HepG2 (cell line): ENCODE data around the gene SLC2A10. TPM values are rescaled to one million over a fixed set of nuclear protein-coding genes. Genes with fewer than 3 reads are reported as not detected.

Source experiments
- CCAR2 ChIP-seq: fragments of 200-400 bp; formaldehyde crosslinking; optimal IDR thresholded peaks from 2 replicates; pipeline ENCODE3; 2018; ENCODE audit warnings: low read depth, mild to moderate bottlenecking, low read length, moderate library complexity
- EZH2 ChIP-seq: conservative IDR thresholded peaks from 2 replicates; pipeline ENCODE4 v1.6.1; 2012; ENCODE audit warnings: mild to moderate bottlenecking, low read depth, low read length, moderate library complexity
- GLI4 ChIP-seq: sonication (generic); formaldehyde crosslinking; IDR thresholded peaks from 2 replicates; pipeline ENCODE4 v1.5.1; 2020; ENCODE audit warnings: missing genetic modification reagents, mild to moderate bottlenecking, moderate library complexity, borderline replicate concordance
- HHEX ChIP-seq: IDR thresholded peaks from 2 replicates; pipeline ENCODE4 v1.6.1; 2016; ENCODE audit warnings: control low read depth
- KLF15 ChIP-seq: sonication (generic); formaldehyde crosslinking; IDR thresholded peaks from 2 replicates; pipeline ENCODE4 v1.8.1; 2023; ENCODE audit warnings: borderline replicate concordance, mild to moderate bottlenecking, inconsistent platforms, missing genetic modification reagents, mixed read lengths
- NR2F2 ChIP-seq: IDR thresholded peaks from 2 replicates; pipeline ENCODE4 v1.6.1; 2012; ENCODE audit warnings: low read depth, inconsistent platforms, borderline replicate concordance
- PTBP1 ChIP-seq: fragments of 200-400 bp; formaldehyde crosslinking; IDR thresholded peaks from 2 replicates; pipeline ENCODE4 v1.6.1; 2018; ENCODE audit warnings: low read length, low read depth; ENCODE audit not compliant: poor library complexity, severe bottlenecking
- RAD51 ChIP-seq: fragments of 450-650 bp; IDR thresholded peaks from 2 replicates; pipeline ENCODE4 v1.6.1; 2016; ENCODE audit warnings: borderline replicate concordance
- SIN3B ChIP-seq: fragments of 150-350 bp; IDR thresholded peaks from 2 replicates; pipeline ENCODE4 v1.6.1; 2014; ENCODE audit warnings: low read length
- SMYD3 ChIP-seq: sonication (generic); formaldehyde crosslinking; IDR thresholded peaks from 2 replicates; pipeline ENCODE4 v1.8.1; 2023; ENCODE audit warnings: mild to moderate bottlenecking, missing genetic modification reagents
- TEAD3 ChIP-seq: optimal IDR thresholded peaks from 2 replicates; pipeline ENCODE3; 2016; ENCODE audit warnings: borderline replicate concordance
- ZBTB2 ChIP-seq: sonication (generic); formaldehyde crosslinking; IDR thresholded peaks from 2 replicates; pipeline ENCODE4 v1.8.0; 2022; ENCODE audit warnings: low read depth, missing genetic modification reagents
- ZNF280D ChIP-seq: sonication (generic); formaldehyde crosslinking; IDR thresholded peaks from 2 replicates; pipeline ENCODE4 v1.5.1; 2020; ENCODE audit warnings: mild to moderate bottlenecking, missing genetic modification reagents
- ZNF282 ChIP-seq: fragments of 450-650 bp; IDR thresholded peaks from 2 replicates; pipeline ENCODE4 v1.6.1; 2018; ENCODE audit not compliant: partially characterized antibody
- ZNF501 ChIP-seq: sonication (generic); formaldehyde crosslinking; IDR thresholded peaks from 2 replicates; pipeline ENCODE4 v1.5.1; 2020; ENCODE audit warnings: mild to moderate bottlenecking, moderate library complexity, missing genetic modification reagents
- ZNF543 ChIP-seq: sonication (generic); formaldehyde crosslinking; IDR thresholded peaks from 2 replicates; pipeline ENCODE4 v1.4.0; 2020; ENCODE audit warnings: mild to moderate bottlenecking, missing genetic modification reagents
- ZNF564 ChIP-seq: sonication (generic); formaldehyde crosslinking; IDR thresholded peaks from 2 replicates; pipeline ENCODE4 v1.8.1; 2023; ENCODE audit warnings: mild to moderate bottlenecking, missing genetic modification reagents
- ZNF569 ChIP-seq: sonication (generic); formaldehyde crosslinking; IDR thresholded peaks from 2 replicates; pipeline ENCODE4 v1.5.0; 2020; ENCODE audit warnings: mild to moderate bottlenecking, missing genetic modification reagents, moderate library complexity, borderline replicate concordance
- polyA plus RNA-seq, 8 experiments: library from polyadenylated mRNA; depleted of rRNA in 3 of 8; stranded (reverse) in 7 of 8; unstranded in 1 of 8; fragments of >200 nt; fragmentation: Illumina TruSeq in 4 of 8; extraction: Trizol in 4 of 8; gene quantifications; 2 replicates each; pipeline versions ENCODE4 v1.2.1 to v1.2.3, GENCODE V29; 2011 to 2016; ENCODE audit warnings: low read depth in 4 of 8, missing spikeins in 1 of 8, mixed read lengths in 1 of 8; ENCODE audit not compliant: insufficient read depth in 1 of 8
- total RNA-seq, 5 experiments: library from RNA; depleted of rRNA; stranded (reverse); fragments of >200 nt; fragmentation: Illumina TruSeq; extraction: Trizol; gene quantifications; 2 replicates each; pipeline ENCODE4 v1.2.3, GENCODE V29; 2016; ENCODE audit warnings: low read depth in 1 of 5
- TF ChIP-seq, protein P1 (sequence below): sonication (generic); formaldehyde crosslinking; IDR thresholded peaks from 2 replicates; pipeline ENCODE4 v1.4.0; 2020; ENCODE audit warnings: low read depth, missing genetic modification reagents
- TF ChIP-seq, protein P2 (sequence below): sonication (generic); formaldehyde crosslinking; IDR thresholded peaks from 2 replicates; pipeline ENCODE4 v1.5.0; 2020; ENCODE audit warnings: missing genetic modification reagents, mild to moderate bottlenecking, borderline replicate concordance

SLC2A10 gene
- total and polyA plus RNA-seq, 2 of the 13 experiments (the other 11 are each of a cell fraction or from before 2014, with no cell fraction given), result 16.0 to 18.4 TPM

- TF ChIP-seq EZH2 (no peak), SMYD3 (CRISPR knock-in tag) (no peak), ZNF280D (CRISPR knock-in tag) (peak; percentile 77; the same call in 1 of the 2 replicates), PTBP1 (no peak), ZNF501 (CRISPR knock-in tag) (no peak), TEAD3 (CRISPR knock-in tag) (peak; percentile 31), ZNF569 (CRISPR knock-in tag) (no peak), HHEX (CRISPR knock-in tag) (no peak), ZBTB2 (CRISPR knock-in tag) (no peak), KLF15 (CRISPR knock-in tag) (0 out of 2 replicates have a peak, but pooled peaks have one; percentile 36), ZNF564 (CRISPR knock-in tag) (no peak), GLI4 (no peak), RAD51 (no peak), NR2F2 (no peak), ZNF282 (no peak), SIN3B (no peak), CCAR2 (no peak), ZNF543 (CRISPR knock-in tag) (no peak)
- TF ChIP-seq, protein P1, sequence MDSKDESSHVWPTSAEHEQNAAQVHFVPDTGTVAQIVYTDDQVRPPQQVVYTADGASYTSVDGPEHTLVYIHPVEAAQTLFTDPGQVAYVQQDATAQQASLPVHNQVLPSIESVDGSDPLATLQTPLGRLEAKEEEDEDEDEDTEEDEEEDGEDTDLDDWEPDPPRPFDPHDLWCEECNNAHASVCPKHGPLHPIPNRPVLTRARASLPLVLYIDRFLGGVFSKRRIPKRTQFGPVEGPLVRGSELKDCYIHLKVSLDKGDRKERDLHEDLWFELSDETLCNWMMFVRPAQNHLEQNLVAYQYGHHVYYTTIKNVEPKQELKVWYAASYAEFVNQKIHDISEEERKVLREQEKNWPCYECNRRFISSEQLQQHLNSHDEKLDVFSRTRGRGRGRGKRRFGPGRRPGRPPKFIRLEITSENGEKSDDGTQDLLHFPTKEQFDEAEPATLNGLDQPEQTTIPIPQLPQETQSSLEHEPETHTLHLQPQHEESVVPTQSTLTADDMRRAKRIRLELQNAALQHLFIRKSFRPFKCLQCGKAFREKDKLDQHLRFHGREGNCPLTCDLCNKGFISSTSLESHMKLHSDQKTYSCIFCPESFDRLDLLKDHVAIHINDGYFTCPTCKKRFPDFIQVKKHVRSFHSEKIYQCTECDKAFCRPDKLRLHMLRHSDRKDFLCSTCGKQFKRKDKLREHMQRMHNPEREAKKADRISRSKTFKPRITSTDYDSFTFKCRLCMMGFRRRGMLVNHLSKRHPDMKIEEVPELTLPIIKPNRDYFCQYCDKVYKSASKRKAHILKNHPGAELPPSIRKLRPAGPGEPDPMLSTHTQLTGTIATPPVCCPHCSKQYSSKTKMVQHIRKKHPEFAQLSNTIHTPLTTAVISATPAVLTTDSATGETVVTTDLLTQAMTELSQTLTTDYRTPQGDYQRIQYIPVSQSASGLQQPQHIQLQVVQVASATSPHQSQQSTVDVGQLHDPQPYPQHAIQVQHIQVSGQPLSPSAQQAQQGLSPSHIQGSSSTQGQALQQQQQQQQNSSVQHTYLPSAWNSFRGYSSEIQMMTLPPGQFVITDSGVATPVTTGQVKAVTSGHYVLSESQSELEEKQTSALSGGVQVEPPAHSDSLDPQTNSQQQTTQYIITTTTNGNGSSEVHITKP (CRISPR knock-in tag), result 0 out of 2 replicates have a peak, but pooled peaks have one; percentile 9
- TF ChIP-seq, protein P2, sequence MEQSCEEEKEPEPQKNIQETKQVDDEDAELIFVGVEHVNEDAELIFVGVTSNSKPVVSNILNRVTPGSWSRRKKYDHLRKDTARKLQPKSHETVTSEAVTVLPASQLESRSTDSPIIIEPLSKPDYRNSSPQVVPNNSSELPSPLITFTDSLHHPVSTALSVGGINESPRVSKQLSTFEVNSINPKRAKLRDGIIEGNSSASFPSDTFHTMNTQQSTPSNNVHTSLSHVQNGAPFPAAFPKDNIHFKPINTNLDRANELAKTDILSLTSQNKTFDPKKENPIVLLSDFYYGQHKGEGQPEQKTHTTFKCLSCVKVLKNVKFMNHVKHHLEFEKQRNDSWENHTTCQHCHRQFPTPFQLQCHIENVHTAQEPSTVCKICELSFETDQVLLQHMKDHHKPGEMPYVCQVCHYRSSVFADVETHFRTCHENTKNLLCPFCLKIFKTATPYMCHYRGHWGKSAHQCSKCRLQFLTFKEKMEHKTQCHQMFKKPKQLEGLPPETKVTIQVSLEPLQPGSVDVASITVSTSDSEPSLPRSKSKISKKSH (CRISPR knock-in tag), result peak; percentile 64; the same call in 1 of the 2 replicates
Measured at GRCh38 chr20:46672543-46673148, 36.8 kb upstream of the SLC2A10 start (continued).
